H1 (cell line): ENCODE data around the gene KIF1C.

Experiments
- ATF3 ChIP-seq: IDR thresholded peaks from 2 replicates; pipeline ENCODE4 v1.6.1; 2011; ENCODE audit warnings: low read depth, mild to moderate bottlenecking, low read length; ENCODE audit not compliant: insufficient read depth
- CTCF ChIP-seq, 3 experiments: IDR thresholded peaks; 1 replicate in 2 of 3; 2 replicates in 1 of 3; pipeline versions ENCODE4 v1.5.1 to v1.6.1; 2011; ENCODE audit warnings: low read length in 3 of 3, mild to moderate bottlenecking in 3 of 3, inconsistent platforms in 2 of 3, low read depth in 1 of 3, moderate library complexity in 1 of 3; ENCODE audit not compliant: insufficient read depth in 1 of 3; ENCODE audit errors: control extremely low read depth in 1 of 3
- JUN ChIP-seq: IDR thresholded peaks from 2 replicates; pipeline ENCODE4 v1.6.1; 2011; ENCODE audit warnings: low read depth, mild to moderate bottlenecking, improper control_type of control experiment, low read length
- MAFK ChIP-seq: IDR thresholded peaks from 2 replicates; pipeline ENCODE4 v1.6.1; 2012; ENCODE audit warnings: low read depth, mild to moderate bottlenecking, improper control_type of control experiment, low read length
- POLR2A ChIP-seq, 2 experiments: IDR thresholded peaks; 1 replicate in 1 of 2; 2 replicates in 1 of 2; pipeline ENCODE4 v1.6.1; 2011; ENCODE audit warnings: low read depth in 2 of 2, low read length in 2 of 2, mild to moderate bottlenecking in 2 of 2; ENCODE audit errors: control extremely low read depth in 1 of 2
- POLR2AphosphoS5 ChIP-seq: IDR thresholded peaks from 2 replicates; pipeline ENCODE4 v1.6.1; 2011; ENCODE audit warnings: low read depth, low read length
- SIN3A ChIP-seq, 2 experiments: IDR thresholded peaks in 1 of 2; conservative IDR thresholded peaks in 1 of 2; 2 replicates each; pipeline ENCODE4 v1.6.1; 2011 to 2012; ENCODE audit warnings: low read length in 2 of 2, improper control_type of control experiment in 1 of 2, low read depth in 1 of 2, mild to moderate bottlenecking in 1 of 2

GRCh38 chr17:5042157-5043022, 44.6 kb downstream of the KIF1C start:
- TF ChIP-seq POLR2AphosphoS5: no peak
- TF ChIP-seq JUN: no peak
- no peak for TF ChIP-seq SIN3A (conservative IDR thresholded peaks at IDR 0.05 in 1 of 2, IDR thresholded peaks at IDR 0.05 in 1 of 2; ENCODE audit: low read depth in 1 of 2, low read length in 2 of 2)
- TF ChIP-seq CTCF (IDR thresholded peaks at IDR 0.05; ENCODE audit: control extremely low read depth in 1 of 3, insufficient read depth in 1 of 3, low read depth in 1 of 3, low read length in 3 of 3): no peak
- TF ChIP-seq POLR2A (IDR thresholded peaks at IDR 0.05; ENCODE audit: control extremely low read depth in 1 of 2, low read depth in 2 of 2, low read length in 2 of 2): no peak
- TF ChIP-seq ATF3: no peak
- TF ChIP-seq MAFK: no peak
